ENCODE data around the gene ANO2.

The ANO2 gene

DNA sequence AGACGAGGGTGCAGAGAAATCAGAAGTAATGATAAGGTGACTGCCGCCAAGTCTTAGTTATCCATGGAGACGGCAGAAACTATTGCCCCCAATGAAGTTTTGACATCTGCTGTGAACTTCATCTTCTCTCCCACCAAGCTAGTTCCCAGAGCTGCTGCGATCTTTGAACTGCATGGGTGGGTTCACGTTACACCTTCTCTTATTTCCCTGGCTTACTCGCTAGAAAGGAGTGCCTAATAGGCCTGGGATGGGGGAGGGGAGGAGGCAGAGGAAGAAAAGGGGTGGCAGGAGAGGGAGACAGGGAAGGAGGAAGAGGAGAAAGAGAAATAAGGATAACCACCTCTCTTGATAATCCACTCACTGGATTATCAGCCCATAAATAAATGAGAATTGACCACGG is 356.0 kb downstream of the ANO2 start:
- Histone ChIP-seq H3K27me3 (ENCODE audit: control insufficient read depth in 3 of 3, insufficient read depth in 3 of 3, low read depth in 1 of 3, low read length in 3 of 3) (no peaks in the 10 kb centered on the region), H3K4ac (ENCODE audit: low read length) (no peak overlapping the region), H4K8ac (ENCODE audit: low read depth, low read length) (no peak overlapping the region), H2BK5ac (ENCODE audit: low read length) (no peak overlapping the region), H3K36me3 (replicated peaks in 1 of 2; ENCODE audit: control insufficient read depth in 2 of 2, insufficient read depth in 2 of 2, low read length in 2 of 2) (no peaks in the 10 kb centered on the region), H2AFZ (ENCODE audit: low read length) (no peak overlapping the region), H3K9me3 (replicated peaks in 1 of 2; ENCODE audit: control insufficient read depth in 2 of 2, insufficient read depth in 1 of 2, low read depth in 1 of 2, low read length in 2 of 2) (peaks cover 0 to 2% of the 10 kb centered on the region in 2 donors), H2BK15ac (ENCODE audit: low read length) (no peak overlapping the region), H3K18ac (ENCODE audit: low read length) (no peak overlapping the region), H2BK12ac (ENCODE audit: low read length) (no peak overlapping the region), H4K91ac (ENCODE audit: low read depth, low read length, poor library complexity) (no peak overlapping the region), H2BK120ac (ENCODE audit: low read depth, low read length) (no peak overlapping the region), H3K14ac (ENCODE audit: low read length) (no peak overlapping the region), H3K23ac (ENCODE audit: low read depth, low read length, poor library complexity) (no peak overlapping the region), H3K4me1 (ENCODE audit: control insufficient read depth in 2 of 2, insufficient read depth in 1 of 2, low read depth in 1 of 2, low read length in 2 of 2) (peaks cover 2 to 36% of the 10 kb centered on the region in 2 donors), H2AK5ac (ENCODE audit: low read depth, low read length) (no peak overlapping the region), H3K4me3 (ENCODE audit: low read length in 2 of 2) (no peak overlapping the region), H3K27ac (replicated peaks; ENCODE audit: low read length) (no peak overlapping the region), H3K9ac (ENCODE audit: low read depth, low read length, poor library complexity) (no peak overlapping the region), H3K79me1 (ENCODE audit: low read depth, low read length) (no peaks in the 10 kb centered on the region), H3K4me2 (ENCODE audit: insufficient read depth, low read length, poor library complexity, severe bottlenecking) (no peak overlapping the region)
- DNase-seq (ENCODE audit: low spot score): no peak
- WGBS, 2 donors (ENCODE audit: extremely low coverage in 2 of 2, insufficient read length in 2 of 2, insufficient replicate concordance in 1 of 2): no CpG with 5 or more reads among the region's 7 CpGs

DNA sequence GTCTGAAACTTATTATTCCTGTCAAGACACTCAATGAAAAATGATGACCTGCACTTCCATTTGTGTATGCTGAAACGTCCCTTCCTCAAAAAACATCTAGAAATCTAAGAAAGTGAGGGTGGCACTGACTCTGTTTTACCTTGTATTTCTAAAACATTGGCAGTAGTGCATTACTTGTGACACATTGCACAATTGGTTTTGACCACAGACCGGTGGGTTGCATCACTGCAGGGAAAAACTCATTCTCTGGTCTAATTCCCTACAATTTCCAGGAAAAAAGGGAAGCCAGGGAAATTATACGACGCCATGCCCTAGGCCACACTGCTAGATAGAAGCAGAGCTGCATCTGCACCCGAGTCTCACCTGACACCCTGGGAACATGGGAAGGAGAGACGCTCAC is 356.5 kb downstream of the ANO2 start:
- DNase-seq (ENCODE audit: low spot score): no peak
- no peak overlapping the region for H3K4me3 ChIP-seq (ENCODE audit: low read length in 2 of 2)
- H4K91ac ChIP-seq (ENCODE audit: low read depth, low read length, poor library complexity): no peak overlapping the region
- no peak overlapping the region for H4K8ac ChIP-seq (ENCODE audit: low read depth, low read length)
- no peak overlapping the region for H2BK12ac ChIP-seq (ENCODE audit: low read length)
- H2BK120ac ChIP-seq (ENCODE audit: low read depth, low read length): no peak overlapping the region
- no peak overlapping the region for H2BK5ac ChIP-seq (ENCODE audit: low read length)
- no peak overlapping the region for H2BK15ac ChIP-seq (ENCODE audit: low read length)
- no CpG with 5 or more reads among the region's 6 CpGs for WGBS, 2 donors (ENCODE audit: extremely low coverage in 2 of 2, insufficient read length in 2 of 2, insufficient replicate concordance in 1 of 2)
- no peaks in the 10 kb centered on the region for H3K36me3 ChIP-seq (replicated peaks in 1 of 2; ENCODE audit: control insufficient read depth in 2 of 2, insufficient read depth in 2 of 2, low read length in 2 of 2)
- H3K9ac ChIP-seq (ENCODE audit: low read depth, low read length, poor library complexity): no peak overlapping the region
- no peaks in the 10 kb centered on the region for H3K79me1 ChIP-seq (ENCODE audit: low read depth, low read length)
- H3K27me3 ChIP-seq (ENCODE audit: control insufficient read depth in 3 of 3, insufficient read depth in 3 of 3, low read depth in 1 of 3, low read length in 3 of 3): no peaks in the 10 kb centered on the region
- H3K14ac ChIP-seq (ENCODE audit: low read length): no peak overlapping the region
- no peak overlapping the region for H3K4ac ChIP-seq (ENCODE audit: low read length)
- no peak overlapping the region for H3K23ac ChIP-seq (ENCODE audit: low read depth, low read length, poor library complexity)
- peaks cover 2 to 36% of the 10 kb centered on the region in 2 donors for H3K4me1 ChIP-seq (ENCODE audit: control insufficient read depth in 2 of 2, insufficient read depth in 1 of 2, low read depth in 1 of 2, low read length in 2 of 2)
- no peak overlapping the region for H3K18ac ChIP-seq (ENCODE audit: low read length)
- H2AFZ ChIP-seq (ENCODE audit: low read length): no peak overlapping the region
- H3K9me3 ChIP-seq (replicated peaks in 1 of 2; ENCODE audit: control insufficient read depth in 2 of 2, insufficient read depth in 1 of 2, low read depth in 1 of 2, low read length in 2 of 2): peaks cover 0 to 1% of the 10 kb centered on the region in 2 donors
- H3K27ac ChIP-seq (replicated peaks; ENCODE audit: low read length): no peak overlapping the region
- H3K4me2 ChIP-seq (ENCODE audit: insufficient read depth, low read length, poor library complexity, severe bottlenecking): no peak overlapping the region
- no peak overlapping the region for H2AK5ac ChIP-seq (ENCODE audit: low read depth, low read length)

DNA sequence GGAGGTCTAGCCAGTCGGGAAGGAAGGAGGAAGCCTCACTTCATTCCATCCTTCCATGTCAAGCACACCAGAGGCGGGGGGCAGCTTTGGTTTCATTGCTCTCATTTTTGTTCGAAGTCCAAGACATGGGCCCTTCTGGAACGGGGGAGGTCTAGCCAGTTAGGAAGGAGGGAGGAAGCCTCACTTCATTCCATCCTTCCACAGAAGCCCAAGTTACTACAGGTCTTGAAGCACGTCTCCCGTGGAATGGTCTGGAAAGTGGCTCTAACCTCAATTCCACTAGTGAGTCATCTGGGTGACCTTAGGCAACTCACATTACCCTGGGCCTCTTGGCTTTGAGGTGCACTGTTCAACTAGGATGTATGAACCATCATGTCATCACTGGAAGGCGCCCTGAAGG is 356.9 kb downstream of the ANO2 start:
- H2BK12ac ChIP-seq (ENCODE audit: low read length): peak overlapping the region; percentile 3
- H2BK5ac ChIP-seq (ENCODE audit: low read length): no peak overlapping the region
- no peak overlapping the region for H3K14ac ChIP-seq (ENCODE audit: low read length)
- no peak for DNase-seq (ENCODE audit: low spot score)
- WGBS, 2 donors (ENCODE audit: extremely low coverage in 2 of 2, insufficient read length in 2 of 2, insufficient replicate concordance in 1 of 2): no CpG with 5 or more reads among the region's 7 CpGs
- H3K36me3 ChIP-seq (replicated peaks in 1 of 2; ENCODE audit: control insufficient read depth in 2 of 2, insufficient read depth in 2 of 2, low read length in 2 of 2): no peaks in the 10 kb centered on the region
- H3K9ac ChIP-seq (ENCODE audit: low read depth, low read length, poor library complexity): no peak overlapping the region
- no peak overlapping the region for H2BK120ac ChIP-seq (ENCODE audit: low read depth, low read length)
- no peak overlapping the region for H3K4me3 ChIP-seq (ENCODE audit: low read length in 2 of 2)
- H3K4me1 ChIP-seq (ENCODE audit: control insufficient read depth in 2 of 2, insufficient read depth in 1 of 2, low read depth in 1 of 2, low read length in 2 of 2): peaks cover 2 to 36% of the 10 kb centered on the region in 2 donors
- no peak overlapping the region for H4K91ac ChIP-seq (ENCODE audit: low read depth, low read length, poor library complexity)
- no peak overlapping the region for H4K8ac ChIP-seq (ENCODE audit: low read depth, low read length)
- H3K79me1 ChIP-seq (ENCODE audit: low read depth, low read length): no peaks in the 10 kb centered on the region
- no peak overlapping the region for H2BK15ac ChIP-seq (ENCODE audit: low read length)
- H3K27me3 ChIP-seq (ENCODE audit: control insufficient read depth in 3 of 3, insufficient read depth in 3 of 3, low read depth in 1 of 3, low read length in 3 of 3): no peaks in the 10 kb centered on the region
- H2AK5ac ChIP-seq (ENCODE audit: low read depth, low read length): no peak overlapping the region
- H3K9me3 ChIP-seq (replicated peaks in 1 of 2; ENCODE audit: control insufficient read depth in 2 of 2, insufficient read depth in 1 of 2, low read depth in 1 of 2, low read length in 2 of 2): no peaks in the 10 kb centered on the region
- no peak overlapping the region for H3K4me2 ChIP-seq (ENCODE audit: insufficient read depth, low read length, poor library complexity, severe bottlenecking)
- H3K23ac ChIP-seq (ENCODE audit: low read depth, low read length, poor library complexity): no peak overlapping the region
- H2AFZ ChIP-seq (ENCODE audit: low read length): peak overlapping the region; percentile 67
- H3K27ac ChIP-seq (replicated peaks; ENCODE audit: low read length): no peak overlapping the region
- H3K4ac ChIP-seq (ENCODE audit: low read length): no peak overlapping the region
- H3K18ac ChIP-seq (ENCODE audit: low read length): peak overlapping the region; percentile 16

DNA sequence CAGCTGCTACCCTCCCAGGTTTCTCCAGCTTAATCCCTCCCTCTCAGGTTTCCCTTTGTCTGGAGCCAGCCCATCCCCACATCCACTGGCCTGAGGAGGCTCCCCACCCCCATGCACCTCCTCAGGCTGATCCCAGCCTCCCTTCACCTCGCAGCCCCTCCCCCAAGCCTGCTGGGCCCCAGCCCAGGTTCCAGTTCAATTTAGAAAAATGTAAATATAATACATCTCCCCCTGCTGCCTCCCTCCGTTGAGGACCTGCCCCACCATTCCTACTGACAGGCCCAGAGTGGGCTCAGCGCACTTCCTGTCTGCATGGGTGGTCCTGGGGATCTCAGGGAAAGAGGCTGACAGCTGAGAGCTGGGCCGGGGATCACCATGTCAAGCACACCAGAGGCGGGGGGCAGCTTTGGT is 357.3 kb downstream of the ANO2 start:
- no CpG with 5 or more reads among the region's 5 CpGs for WGBS, 2 donors (ENCODE audit: extremely low coverage in 2 of 2, insufficient read length in 2 of 2, insufficient replicate concordance in 1 of 2)
- Histone ChIP-seq H3K4me3 (ENCODE audit: low read length in 2 of 2) (no peak overlapping the region), H2BK120ac (ENCODE audit: low read depth, low read length) (no peak overlapping the region), H3K4me2 (ENCODE audit: insufficient read depth, low read length, poor library complexity, severe bottlenecking) (peak overlapping the region; percentile 29), H4K8ac (ENCODE audit: low read depth, low read length) (no peak overlapping the region), H3K9ac (ENCODE audit: low read depth, low read length, poor library complexity) (no peak overlapping the region), H3K9me3 (replicated peaks in 1 of 2; ENCODE audit: control insufficient read depth in 2 of 2, insufficient read depth in 1 of 2, low read depth in 1 of 2, low read length in 2 of 2) (no peaks in the 10 kb centered on the region), H3K4me1 (ENCODE audit: control insufficient read depth in 2 of 2, insufficient read depth in 1 of 2, low read depth in 1 of 2, low read length in 2 of 2) (peaks cover 2 to 36% of the 10 kb centered on the region in 2 donors), H3K23ac (ENCODE audit: low read depth, low read length, poor library complexity) (no peak overlapping the region), H3K79me1 (ENCODE audit: low read depth, low read length) (no peaks in the 10 kb centered on the region), H2BK5ac (ENCODE audit: low read length) (no peak overlapping the region), H2BK12ac (ENCODE audit: low read length) (no peak overlapping the region), H2AFZ (ENCODE audit: low read length) (peak overlapping the region; percentile 67), H3K27ac (replicated peaks; ENCODE audit: low read length) (peak overlapping the region; percentile 5), H3K36me3 (replicated peaks in 1 of 2; ENCODE audit: control insufficient read depth in 2 of 2, insufficient read depth in 2 of 2, low read length in 2 of 2) (no peaks in the 10 kb centered on the region), H3K14ac (ENCODE audit: low read length) (no peak overlapping the region), H2AK5ac (ENCODE audit: low read depth, low read length) (no peak overlapping the region), H3K27me3 (ENCODE audit: control insufficient read depth in 3 of 3, insufficient read depth in 3 of 3, low read depth in 1 of 3, low read length in 3 of 3) (no peaks in the 10 kb centered on the region), H2BK15ac (ENCODE audit: low read length) (no peak overlapping the region), H4K91ac (ENCODE audit: low read depth, low read length, poor library complexity) (no peak overlapping the region), H3K4ac (ENCODE audit: low read length) (no peak overlapping the region), H3K18ac (ENCODE audit: low read length) (peak overlapping the region; percentile 16)
- peak; percentile 52 for DNase-seq (ENCODE audit: low spot score)
